NCI-H1436 treated with DMSO at 0.1 percent for 48 hours (cell line): Measurements from ENCODE around the gene KIF2A.

ENCODE experiments used
- DNase-seq: peaks from one replicate; lab custom pipeline; 2025; lab: John Stamatoyannopoulos, UW

KIF2A gene

DNA sequence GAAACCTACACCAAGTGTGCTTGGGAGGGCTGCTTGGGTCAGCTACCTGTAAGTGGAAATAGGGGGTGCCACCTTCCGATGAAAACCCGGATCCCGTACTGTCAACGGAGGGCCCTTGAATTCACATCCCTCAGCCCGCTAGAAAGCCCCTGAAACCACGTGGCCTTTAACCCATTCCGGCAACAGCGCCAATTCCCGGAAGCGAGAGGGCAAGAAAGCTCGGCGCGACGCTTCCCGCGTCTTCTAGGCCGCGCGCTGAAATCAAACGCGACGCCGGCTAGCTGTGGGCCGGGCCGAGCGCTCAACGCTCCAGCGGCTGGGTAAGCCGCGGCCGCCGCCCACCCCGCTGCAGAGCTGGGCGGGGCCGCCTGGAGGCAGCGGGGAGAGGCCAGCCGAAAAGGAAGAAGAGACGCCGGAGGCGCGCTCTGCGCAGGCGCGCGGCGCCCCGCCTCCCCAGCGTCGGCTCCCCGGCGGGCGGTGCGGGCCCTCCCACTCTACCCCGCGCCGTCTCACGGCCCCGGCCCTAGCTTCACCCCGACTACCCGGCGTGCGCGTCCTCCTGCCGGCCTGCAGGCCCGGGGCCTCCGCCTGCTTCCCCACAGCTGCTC, at the start of gene KIF2A:
Gene KIF2A, plus strand, starts transcription at position 492 of the 608 bp plus-strand sequence. CDS start 267 bp downstream, outside the sequence.
- DNase-seq = peak; percentile 57

DNA sequence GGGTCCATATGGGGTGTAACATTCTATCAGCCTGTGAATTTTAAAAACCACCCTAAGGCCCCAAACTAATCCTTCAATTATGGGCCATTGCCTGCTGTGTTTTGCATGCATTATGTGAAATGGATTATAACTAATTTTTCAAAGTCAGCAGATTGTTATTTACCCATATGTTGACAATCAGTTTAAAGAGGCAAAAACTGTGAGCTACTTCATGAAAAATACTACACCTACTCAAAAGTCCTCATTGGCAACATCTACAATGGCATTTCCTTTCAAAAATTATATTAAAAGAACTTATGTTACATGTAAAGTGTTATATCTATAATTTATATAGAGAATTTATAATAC, 49.0 kb upstream of the KIF2A start:
- DNase-seq = no peak

- DNase-seq = no peak
Measured at GRCh38 chr5:62258654-62259053, 47.4 kb upstream of the KIF2A start.

- DNase-seq = no peak
Measured at GRCh38 chr5:62259699-62260250, 46.2 kb upstream of the KIF2A start.

DNA sequence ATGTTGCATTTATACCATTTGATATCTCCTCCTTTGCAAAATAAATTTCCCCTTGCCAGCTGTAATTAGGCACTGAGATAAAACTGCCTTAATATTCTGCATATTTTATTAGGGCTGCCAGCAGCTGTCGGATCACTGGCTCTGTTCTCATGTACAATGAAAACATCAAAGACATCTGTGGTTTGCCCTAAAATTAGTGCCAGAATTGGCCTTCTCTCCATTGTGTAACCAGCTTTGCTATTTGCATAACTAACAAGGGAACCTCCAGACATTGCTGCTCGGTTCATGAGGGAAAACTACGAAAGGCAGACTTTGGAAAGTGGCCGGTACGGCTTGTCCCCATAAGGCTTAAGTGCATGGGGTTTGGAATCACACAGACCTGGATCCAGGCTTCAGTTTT, 45.5 kb upstream of the KIF2A start:
- no peak for DNase-seq

- DNase-seq = no peak
Measured at GRCh38 chr5:62263401-62263800, 42.6 kb upstream of the KIF2A start.

DNA sequence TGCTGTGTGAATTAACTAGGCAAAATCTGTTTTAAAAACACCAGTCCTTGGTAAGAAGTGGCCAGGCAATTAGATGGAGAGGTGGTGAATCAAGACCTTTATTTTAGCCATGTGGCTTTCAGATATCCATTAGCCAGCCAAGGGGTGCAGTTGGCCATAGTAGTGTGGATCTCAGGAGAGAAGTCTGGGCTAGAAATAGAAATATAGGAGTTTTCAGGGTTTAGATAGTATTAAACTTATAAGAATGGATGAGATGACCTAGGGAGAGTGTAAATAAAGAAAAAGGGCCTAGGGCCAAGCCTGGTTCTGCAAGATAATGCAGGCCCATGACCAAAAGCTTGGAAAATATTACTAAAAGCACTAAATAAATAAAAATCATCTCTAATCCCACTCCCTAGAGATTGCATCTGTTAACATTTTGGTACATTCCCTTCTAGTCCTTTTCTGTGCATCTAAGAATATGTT, 40.3 kb upstream of the KIF2A start:
- no peak for DNase-seq

- DNase-seq = no peak
Measured at GRCh38 chr5:62266573-62266972, 39.4 kb upstream of the KIF2A start.

GRCh38 chr5:62268234-62268633, 37.8 kb upstream of the KIF2A start:
- DNase-seq = peak; percentile 7

GRCh38 chr5:62268792-62269191, 37.2 kb upstream of the KIF2A start:
- DNase-seq = no peak

DNA sequence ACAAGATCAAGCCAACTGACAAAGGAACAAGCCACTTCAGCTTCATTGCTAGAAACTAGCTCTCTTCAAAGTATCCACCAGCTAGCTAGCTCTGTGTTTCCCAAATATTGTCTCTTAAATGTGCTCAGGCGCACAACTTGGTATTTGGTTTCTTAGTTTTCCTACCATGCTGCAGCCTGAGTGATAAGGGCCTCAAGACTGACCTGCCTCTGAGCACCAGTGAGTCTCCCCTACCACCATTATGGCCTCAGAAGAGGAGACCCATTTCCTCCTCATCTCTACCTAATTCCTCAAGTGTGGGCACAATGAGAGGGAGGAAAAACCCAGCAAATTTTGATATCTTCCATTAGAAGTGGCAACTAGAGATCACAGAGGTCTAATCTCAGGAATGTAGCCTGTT, 34.6 kb upstream of the KIF2A start:
- DNase-seq = no peak

DNA sequence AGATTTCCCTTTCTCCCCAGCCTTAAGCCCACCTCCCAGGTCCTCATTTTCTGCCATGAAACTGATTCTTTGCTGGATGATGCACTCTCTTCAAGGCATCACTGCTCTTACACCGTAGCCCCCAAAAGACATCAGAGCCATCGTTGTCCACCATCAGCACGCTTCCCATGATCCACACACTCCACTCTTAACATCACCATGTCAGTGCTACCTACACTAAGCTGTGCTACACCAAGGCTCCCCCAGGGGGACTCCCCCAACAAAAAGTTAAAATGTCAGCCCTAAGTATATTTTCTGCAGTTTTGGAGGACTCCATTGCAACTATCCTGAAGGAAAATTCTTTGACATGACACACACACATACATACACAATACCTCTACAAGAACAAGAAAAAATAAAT, 34.1 kb upstream of the KIF2A start:
- no peak for DNase-seq

- DNase-seq = no peak
Measured at GRCh38 chr5:62273687-62274086, 32.3 kb upstream of the KIF2A start.

GRCh38 chr5:62275581-62275980, 30.4 kb upstream of the KIF2A start:
- DNase-seq = no peak

GRCh38 chr5:62281411-62281810, 24.6 kb upstream of the KIF2A start:
- no peak for DNase-seq

GRCh38 chr5:62282064-62282463, 23.9 kb upstream of the KIF2A start:
- DNase-seq = no peak

GRCh38 chr5:62283005-62283404, 23.0 kb upstream of the KIF2A start:
- DNase-seq = no peak

DNA sequence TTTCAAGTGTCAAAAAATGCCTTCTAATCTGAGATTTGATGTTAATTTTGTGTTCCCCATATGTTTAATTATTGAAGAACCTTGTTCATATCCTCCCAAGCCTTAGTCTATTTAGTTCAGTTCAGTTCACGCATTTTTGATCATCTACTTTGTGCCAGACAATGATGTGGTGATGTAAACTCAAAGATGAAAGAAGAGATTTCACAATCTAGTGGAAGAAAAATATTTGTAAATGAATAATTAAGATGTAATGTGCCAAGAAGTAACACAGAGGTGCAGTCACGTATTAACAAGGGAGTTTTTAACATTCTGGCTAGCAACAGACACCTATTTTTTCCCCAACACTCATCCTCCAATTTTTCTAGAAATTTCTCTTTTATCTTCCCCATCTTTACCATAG, 22.1 kb upstream of the KIF2A start:
- no peak for DNase-seq

DNA sequence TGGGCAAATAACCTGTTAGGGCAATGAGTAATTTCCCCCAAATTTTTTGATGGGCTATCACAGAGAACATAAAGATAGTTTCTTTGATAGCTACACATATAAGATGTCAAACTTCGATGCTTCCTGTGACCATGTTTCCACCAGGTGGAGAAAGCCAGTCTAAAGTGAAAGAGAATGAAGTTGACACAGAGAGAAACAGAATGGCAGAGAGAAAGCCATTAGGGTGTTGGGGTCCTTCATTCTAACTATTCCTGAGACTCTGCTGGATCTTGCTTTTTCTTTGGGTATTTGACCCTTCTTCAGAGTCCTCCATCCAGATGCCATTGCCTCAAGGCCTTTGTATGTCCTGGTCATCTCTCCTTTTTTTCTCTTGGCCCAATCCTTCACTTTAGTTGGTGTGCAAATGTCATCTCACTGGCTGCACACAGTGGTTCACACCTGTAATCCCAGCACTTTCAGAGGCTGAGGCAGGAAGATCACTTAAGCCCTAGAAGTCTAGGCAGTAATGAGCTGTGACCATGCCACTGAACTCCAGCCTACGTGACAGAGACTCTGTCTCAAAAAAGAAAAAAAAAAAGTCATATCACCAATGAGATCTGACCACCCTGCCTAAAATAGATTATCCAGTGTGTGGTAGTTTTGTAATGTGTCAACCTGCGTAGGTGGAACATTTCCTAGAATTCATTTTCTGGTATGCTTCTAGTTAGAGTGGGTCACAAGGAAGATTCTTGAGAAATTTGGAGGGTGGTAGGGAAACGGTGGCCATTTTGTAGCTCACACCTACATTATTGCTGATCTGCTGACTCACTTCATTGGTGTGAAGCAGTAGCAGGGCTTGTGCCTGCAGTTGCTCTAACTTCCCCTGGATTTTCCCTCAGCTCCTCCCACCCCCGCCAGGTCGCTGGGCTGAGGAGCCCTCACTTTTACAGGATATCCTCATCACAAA, 20.8 kb upstream of the KIF2A start:
- no peak for DNase-seq

GRCh38 chr5:62286834-62287233, 19.2 kb upstream of the KIF2A start:
- no peak for DNase-seq

GRCh38 chr5:62287237-62287636, 18.8 kb upstream of the KIF2A start:
- DNase-seq = no peak

DNA sequence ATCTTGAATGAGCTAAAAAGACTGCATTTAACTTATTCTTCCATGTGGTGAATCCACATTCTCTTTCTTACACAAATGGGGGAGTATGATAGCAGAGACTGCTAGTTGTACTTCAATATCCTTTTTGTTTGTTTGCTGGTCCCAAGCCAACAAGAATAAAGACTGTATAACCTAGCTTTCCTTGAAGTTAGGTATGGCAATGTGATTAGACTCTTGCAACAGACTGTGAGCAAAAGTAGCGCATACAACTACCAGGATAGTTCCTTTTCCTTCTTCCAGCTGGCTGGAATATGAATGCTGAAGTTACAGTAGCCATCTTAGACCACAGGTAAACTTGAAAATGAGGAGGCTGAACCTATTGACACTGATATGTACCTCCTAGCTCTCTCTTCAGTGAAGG, 17.9 kb upstream of the KIF2A start:
- DNase-seq = no peak

GRCh38 chr5:62289813-62290212, 16.2 kb upstream of the KIF2A start:
- no peak for DNase-seq
